CD4-positive, alpha-beta T cell treated with Interleukin-21 for 1 hour (primary cell): ENCODE data around the gene EVX1.

Experiments used
- DNase-seq: peaks from one replicate; pipeline ENCODE4 v3.0.0-alpha.2; 2020

EVX1 gene

DNA sequence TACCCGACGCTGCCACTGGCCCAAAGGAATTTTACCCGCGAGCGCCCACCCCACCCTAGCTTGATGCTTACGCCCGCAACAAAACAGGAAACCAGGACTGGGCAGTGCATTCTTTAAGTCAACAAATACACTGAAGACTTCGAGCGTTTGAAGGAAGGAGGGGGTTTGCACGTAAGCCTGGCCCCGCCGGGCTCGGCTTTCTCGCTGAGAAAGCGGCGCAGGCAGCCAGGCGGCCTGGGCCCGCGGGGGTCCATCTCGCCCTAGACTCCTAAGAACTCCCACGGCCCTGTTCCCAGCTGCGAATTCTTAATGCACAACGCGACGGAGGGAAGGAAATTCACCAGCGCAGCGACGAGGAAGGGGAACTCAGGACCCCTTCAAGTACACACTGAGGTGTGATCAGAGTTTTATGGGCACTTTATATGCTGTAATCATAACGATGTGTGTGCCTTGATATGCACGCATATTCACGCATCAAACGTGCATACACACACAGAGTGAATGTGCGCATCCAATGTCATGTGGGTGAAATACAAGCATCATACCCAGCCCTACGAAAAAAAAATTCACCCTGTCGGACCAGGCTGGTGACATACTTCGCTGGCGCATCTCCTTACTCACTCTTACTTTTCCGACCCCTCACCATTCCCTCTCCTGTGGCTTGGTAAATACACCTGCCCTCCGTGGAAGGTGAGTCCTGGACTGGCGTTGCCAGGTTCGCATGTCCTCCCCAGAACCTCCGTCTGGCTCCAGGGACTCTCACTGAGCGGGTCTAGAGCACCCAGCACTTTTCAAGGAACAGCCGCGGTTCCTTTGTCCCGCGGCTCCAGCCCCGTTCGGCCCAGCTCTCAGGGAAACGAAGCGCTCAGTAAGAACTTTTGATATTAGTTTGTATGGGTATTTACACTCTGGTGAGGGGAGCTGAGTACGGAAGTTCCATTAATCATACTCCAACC lies 37.0 kb upstream of the EVX1 start:
- no peak for DNase-seq

DNA sequence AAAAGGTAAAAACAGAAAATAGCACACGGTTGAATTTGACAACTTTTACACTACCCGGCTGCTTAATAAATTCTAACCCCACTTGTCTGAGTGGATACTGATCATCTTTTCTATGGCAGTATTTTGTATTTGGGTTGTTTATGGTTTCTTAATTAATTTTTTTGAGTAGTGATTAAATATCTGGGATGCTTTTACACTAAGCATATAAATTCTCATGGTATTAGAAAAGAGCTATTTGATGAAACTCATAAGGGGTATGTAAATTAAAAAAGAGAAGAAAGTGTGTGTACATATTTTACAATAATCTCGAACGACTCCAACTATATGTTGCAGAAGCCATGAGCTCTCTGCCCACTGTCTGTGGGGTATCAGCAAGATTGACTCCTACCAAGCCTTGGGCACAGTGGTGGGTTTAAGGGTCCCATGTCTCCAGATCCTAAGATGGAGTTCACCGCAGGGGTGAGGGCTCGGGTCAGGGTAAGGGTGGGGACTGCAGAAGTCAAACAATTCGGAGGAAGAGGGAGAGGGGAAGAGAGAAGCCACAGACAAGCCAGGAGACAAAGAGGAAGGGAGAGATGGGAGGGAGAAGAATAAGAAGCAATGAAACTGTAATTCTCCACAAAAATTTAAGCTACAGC lies 35.1 kb upstream of the EVX1 start:
- DNase-seq = no peak

DNA sequence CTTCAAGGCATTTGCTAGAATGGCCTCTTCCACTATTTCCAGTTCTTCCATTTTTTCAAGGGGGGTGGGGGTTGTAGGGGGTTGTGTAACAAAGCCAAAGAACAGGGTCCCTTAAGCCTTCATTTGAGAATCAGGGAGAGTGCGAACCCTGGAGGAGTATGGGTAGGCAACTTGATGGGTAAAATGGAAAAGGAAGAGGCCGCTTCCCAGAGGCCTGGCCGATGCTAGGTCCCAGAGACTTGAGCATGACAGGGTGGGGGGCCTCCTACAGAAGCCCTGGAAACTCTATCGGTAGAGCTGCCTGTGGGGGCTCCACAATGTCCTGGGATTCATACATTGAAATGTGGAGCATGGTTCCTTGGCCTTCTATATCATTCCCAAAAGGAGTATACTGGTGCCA lies 33.6 kb upstream of the EVX1 start:
- DNase-seq = no peak

DNA sequence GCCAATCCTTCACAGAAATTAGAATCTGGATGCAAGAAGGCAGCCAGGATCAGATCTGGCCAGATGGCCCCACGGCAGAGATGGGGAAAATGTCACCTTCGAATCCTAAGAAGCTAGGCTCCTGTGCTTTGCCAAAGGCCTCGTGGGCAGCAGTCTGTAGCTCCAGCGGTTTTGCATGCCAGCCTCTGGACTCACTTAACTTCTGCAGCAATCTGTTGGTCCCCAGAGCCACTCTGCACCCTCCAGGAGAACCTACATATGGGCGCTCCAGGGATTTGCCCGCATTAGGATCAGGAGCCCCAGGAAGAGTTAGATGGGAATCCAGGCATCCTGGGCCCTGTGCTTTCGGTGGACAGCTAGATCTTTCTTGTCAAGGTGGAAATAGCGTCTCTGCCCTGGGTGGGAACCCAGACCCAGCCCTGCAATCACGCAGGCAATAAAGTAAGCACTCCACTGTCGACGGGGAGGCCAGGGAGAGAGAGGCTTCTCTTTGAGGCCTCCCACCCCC lies 32.6 kb upstream of the EVX1 start:
- no peak for DNase-seq

DNA sequence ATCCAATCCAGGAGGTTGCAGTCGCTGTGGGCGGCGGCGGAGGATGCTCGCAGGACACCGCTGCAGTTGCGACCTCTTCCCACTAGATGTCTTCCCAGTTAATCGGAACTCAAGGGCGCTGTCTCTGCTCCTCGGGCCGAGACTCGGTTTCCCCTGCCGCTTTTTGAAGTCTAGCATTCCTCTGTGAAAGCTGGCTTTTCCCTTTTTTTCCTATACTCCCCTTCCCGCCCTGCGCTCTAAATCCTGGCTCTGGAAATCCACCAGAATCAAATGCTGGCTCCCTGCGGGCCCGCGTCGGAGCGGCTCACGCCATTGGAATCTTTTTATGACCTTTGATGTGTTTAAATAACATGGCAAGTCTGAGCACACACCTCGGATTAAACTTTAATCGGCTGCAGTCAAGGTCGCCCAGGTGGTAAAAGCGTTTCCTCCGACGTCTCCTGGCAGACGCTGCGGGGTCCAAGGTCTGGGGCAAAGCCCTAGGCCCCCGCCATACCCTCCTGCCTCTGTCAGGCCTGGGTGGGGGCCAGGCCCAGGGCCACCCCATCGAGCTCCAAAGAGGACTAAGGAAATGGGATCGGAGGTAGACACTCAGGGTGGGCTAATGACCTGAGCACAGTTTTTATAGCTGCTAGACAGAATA lies 32.0 kb upstream of the EVX1 start:
- peak; percentile 38 for DNase-seq

DNA sequence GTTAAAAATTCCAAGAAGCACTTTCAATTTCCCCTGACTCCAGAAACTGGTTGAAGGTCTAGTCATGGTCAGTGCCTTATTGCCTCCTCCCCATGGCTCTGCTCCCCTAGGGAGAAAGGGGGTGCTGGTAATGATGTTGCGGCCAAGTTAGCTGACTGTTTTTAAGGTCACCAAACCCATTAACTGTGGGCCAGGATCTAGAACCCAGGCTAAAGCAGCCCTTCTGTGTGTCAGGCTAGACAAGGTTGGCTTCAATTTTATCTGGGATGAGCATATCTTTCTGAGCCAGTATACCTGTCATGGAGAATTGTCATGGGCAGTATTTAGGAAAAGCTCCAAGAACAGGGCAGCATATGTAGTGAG lies 31.5 kb upstream of the EVX1 start:
- DNase-seq = no peak

DNA sequence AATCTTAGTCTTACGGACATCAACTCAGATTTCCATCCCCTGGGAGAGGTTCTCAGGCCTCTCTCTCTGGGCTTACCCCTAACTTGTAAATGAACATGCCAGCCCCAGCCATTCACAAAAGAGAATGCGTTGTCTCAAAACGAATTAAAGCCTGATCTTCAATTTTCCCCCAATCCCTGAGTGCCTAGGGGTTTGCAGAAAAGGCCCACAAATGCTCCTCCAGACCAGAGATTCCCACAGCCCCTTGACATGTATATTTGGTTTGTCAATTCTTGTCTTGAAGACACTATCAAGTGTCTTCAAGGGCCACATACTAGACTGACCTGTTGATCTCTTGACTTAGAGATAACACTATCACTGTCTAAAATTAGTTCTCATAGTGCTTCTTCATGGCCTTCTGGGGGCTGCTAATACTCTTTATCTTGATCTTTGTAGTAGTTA lies 30.8 kb upstream of the EVX1 start:
- no peak for DNase-seq

DNA sequence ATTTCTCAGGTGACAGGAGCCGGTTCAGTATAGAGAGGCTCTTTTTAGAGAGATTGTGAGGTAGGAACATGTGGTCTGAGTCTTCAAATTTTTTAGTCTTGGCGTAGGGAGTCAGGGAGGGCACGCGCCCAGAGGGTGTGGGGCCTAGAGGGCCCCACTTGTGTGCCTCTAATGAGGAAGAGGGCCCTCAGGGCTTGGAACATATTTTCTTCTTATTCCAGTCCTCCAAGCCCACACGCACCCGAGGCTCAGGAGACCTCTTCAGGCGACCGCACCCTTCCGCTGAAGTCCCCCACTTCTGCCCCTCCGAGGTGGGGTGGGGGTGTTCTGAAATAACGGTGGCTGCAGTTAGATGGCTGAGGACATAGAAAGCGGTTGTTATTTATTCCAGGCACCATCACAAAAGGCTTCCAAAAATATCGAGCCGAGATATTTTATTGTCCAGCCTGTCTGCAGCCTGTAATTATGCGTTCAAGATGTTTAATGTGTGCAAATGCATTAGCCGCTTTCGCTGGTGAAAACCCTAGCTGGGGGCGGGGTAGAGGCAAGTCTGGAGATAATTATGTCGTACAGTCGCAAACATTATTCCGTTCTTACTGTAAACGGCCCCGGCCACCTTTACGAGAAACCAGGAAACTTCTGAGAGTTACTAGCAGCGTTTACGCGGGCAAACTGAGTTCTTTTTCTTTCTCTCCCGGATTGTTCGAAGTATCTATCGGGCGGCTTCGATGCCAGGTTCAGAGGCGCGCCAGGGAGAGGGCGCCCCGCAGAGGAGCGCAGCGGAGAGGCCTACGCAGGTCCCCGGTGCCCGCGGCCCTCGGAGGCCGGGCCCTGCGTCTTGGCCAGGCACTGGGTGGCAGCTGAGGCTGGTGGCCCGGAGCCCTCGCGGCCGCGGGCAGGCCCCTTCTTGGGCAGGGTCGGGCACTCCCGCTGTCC lies 29.8 kb upstream of the EVX1 start:
- no peak for DNase-seq

DNA sequence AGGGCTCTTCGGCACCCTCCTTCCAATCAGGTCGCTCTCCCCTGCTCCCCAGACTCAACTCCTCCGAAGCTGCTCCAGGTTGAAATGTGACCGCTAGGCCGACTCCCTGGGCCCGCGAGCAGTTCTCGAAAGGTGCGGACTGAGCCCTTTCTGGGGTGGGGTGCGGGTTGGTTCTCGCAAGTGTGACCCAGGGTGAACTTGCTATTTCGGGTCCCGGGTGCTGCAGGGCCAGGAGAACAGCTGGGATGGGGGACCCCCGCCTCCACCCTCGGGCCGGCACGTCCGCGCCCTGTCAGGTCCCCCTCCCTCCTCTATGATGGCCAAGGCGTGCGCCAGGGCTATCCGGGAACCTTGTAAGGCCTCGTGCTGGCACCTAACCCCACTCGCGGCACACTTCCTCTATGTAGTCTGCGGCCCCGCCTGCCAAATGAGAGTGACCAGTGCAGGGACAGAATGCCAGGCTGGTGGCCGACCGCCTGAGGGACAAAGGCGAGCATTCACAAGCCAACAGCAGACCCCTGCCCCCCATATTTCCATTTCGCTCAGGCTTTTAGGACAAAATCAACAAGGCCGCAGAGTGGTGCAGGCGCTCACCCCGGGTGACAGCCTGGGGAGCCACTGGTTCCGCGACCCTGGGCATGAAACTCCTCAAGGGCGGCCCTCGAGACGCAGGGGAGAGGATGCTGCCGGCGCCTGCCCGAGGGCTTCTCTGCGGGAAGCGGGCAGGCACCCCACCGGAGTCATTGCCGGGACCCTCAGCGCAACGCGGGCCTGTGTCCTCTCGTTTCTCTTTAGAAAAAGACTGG lies 29.0 kb upstream of the EVX1 start:
- no peak for DNase-seq

DNA sequence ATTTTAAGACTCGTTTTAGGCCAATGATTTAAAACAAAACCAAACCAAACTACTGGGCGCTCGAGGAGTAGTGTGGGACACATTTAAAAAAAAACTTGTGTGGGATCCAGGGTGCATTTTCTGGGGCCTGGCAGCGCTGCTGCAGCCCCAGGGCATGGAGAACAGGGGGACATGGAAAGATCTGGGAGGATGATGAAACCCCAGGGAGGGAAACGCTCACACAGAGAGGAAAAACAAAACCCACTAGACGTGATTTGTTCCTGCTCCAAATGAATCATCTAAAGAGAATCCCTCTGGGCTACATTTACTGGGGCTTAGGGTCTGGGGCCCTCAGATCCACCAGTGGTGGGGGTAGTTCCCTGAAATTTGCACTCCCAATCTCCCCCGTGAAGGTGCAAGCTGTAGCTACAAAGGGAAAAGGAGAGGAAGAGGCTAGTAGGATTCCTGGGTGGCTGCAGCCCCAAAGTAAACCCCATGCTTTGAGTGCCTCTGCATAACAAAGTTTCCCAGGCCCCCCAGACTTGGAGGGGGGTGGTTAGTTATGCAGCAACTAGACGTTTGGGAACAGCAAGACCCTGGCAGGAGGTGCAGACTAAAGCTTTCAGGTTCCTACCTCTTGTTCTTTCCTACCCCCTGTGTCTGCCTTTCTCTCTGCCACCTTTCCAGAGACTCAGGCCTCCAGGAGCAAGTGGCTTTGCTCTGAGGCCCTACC lies 28.2 kb upstream of the EVX1 start:
- DNase-seq = no peak

DNA sequence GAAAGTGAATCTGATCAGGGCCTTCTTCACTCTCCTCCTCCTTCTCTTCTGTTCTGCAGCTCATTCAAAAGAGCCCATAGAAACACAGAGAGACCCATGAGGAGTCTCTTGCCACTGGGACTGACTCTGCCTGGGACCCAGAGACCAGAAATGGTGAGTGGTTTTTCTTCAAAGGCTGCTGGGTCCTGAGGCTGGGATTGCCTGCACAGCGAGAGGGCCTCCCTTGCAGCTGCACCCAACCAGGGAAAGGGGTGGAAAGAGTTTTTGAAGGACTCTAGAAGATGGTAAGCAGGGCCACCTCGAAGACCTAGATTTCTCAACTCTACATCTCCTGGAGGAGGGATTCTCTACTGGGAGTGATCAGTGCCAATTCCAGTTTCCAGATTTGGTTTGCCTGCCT lies 27.2 kb upstream of the EVX1 start:
- no peak for DNase-seq

DNA sequence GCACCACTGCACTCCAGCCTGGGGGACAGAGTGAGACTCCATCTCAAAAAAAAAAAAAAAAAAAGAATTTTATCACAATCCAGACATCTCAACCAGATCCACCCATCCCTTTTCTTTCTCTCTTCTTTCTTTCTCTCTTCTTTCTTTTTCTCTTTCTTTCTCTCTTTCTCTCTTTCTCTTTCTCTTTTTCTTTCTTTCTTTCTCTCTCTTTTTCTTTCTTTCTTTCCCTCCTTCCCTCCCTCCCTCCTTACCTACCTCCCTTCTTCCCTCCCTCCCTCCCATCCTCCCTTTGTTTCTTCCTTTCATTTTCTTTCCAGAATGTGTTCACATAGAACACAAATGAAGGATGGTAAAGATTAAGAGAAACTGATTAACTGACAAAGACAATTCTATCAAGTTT lies 24.7 kb upstream of the EVX1 start:
- DNase-seq = no peak

DNA sequence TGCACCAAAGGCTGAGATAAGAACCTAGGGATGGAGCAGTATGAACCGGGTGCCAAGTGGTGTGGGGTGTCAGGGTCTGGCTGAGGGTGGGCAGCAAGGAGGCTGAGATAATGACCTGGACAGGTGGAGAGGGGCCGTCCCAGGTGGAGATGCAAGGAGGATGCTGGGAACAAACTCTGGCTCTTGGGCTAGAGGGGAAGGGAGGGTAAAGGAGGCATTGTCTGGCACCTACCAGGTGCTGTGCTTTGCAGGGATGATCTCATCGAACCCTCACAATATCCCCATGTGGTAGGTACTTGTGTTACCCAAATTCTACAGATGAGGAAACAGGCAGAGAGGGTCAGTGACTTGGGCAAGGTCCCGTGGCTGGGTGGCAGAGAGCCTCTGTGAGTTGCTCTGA lies 22.8 kb upstream of the EVX1 start:
- no peak for DNase-seq

DNA sequence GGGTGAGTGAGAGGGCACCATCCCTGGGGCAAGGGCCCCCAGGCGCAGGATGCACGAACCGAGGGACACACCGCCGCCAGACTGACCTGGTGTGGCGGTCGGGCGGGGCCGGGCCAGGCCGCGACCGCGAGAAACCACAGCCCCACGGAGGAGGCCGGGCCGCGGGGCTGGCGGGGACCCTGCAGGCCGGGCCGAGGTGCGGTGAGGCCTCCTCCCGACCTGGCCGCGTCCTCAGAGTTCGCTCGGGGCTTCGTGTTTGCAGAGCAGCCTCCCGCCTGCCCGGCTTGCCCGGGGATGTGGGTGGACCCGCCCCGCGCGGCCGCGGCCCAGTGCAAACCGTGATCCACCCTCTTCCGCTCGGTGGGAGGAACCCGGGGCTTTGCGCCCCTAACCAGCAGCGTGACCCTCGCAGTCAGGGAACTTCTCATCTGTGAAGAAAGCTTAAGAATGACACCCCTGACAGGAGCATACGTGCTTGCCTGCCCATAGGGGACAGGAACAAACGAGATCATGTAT lies 22.1 kb upstream of the EVX1 start:
- DNase-seq = no peak

DNA sequence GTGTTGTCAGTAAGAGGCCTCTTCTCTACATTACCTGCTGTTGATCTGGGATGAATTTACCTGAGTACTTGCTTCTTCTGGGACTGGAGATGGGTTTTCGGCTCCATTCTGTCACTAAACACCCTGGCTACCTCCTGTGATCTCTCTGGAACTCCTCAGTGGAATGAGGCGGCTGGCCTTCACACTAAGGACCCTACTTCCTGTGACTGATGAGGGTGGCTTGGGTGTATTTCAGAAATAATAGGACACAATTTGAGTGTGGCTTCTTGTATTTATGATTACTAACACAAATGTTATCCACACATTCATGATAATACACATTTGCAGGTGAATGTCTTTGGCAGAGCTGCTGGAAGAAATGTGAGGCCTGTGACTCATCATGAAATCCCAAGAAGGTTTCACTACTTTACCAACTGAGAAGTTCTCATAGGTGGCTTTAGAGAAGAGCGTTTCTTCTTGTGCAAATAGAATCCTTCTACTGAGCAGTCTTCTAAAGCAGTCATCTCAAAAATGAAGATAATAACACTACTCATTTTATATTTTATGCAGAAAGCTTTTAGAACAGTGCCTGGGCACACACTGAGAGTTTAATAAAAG lies 21.3 kb upstream of the EVX1 start:
- DNase-seq = no peak

DNA sequence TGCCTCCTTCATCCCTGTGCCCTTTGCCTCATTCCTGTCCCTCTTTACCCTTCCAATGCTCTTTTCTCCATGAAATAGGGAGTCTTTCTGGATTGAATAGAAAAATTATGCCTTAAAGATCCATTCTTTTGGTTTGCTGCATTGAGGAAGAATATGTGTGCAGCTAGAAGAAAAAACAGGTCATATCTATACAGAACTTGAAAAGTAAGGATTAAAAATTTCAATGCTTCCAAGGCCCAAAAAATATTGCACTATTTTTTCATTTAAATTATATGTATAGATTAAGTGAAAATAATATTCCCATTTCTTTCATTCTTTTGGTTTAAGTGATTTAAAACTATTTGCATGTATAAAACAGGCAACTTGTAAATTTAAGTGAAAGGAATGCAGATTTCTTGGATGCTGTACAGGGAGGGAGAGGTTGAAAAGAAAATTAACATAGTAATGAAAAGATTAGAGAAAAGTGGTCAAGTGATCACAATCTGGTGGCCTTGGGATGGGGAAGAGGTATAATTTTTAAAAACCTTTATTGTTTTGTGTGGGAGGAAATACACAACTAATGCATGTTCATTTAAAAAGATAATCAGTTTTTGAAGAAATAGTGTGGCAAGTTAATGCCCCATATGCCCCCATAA lies 18.5 kb upstream of the EVX1 start:
- DNase-seq = no peak

DNA sequence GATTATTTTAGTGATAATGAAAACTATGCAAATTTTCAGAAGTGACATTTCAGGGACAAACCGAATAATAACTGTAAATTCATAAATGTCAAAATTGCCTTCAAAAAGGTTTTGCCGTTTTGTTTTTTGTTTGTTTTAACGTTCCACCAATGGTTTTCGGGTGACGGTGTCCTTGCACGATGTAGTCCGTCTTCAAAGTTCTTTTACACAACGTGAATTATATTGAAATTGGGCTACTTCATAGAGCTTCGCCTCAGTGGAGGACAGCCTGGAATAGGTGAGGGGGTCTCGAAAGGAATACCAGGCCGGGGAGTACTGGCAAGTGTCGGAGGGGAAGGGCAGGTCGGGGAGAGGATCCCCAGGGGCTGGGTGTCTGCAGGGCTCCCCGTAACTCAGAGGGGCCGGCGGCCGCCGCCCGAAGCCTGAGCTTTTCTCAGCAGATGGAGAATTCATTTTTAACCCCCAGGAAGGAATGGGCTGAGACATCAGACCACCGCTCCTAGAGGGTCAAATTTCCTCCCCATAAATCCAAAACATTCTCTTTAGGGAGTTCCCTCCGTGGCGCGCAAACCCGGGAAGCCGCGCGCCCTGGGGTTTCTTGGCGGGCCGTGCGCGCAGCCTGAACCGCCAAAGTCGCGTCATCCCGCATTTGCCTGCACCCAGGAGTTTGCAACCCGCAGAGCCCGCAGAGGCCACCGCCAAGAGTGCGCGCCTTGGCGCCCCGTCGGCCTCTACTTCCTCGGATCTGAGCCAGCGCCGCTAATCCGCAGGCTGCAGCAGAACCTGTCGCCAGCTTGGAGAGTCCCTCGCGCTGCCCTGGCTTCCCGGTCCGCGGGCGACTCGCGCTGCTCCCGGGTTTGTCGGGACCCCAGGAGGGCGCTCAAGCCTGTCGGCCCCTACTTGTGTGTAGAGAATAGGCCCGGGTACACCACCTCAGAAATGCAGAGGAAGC lies 17.3 kb upstream of the EVX1 start:
- DNase-seq = no peak

DNA sequence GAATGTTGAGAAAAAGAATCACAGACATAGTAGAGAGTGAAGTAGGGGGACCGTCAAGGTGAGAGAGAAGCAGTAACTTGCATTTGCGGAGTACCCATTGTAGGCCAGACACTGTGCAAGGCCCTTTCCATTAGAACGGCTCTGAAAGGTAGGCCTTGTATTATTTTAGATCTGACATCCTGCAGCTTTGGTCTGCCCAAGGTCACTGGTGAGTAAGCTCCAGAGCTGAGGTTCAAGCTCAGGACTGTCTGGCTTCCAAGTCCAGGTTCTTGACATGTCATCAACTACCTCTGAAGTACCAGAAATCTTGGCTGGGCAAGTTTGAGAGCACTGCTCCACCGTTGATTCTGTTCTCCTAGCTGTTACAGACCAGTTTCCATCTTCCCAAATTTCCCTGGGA lies 13.2 kb upstream of the EVX1 start:
- DNase-seq = no peak
